Measurements from ENCODE around the gene SNRNP27. TPM values are rescaled to one million over a fixed set of nuclear protein-coding genes. Genes with fewer than 3 reads are reported as not detected.

The SNRNP27 gene
- total and polyA plus RNA-seq, 2 of the 8 experiments (the other 6 are each of a cell fraction or from before 2014, with no cell fraction given) = 11.1 to 40.5 TPM

GRCh38 chr2:69940691-69941090, 46.9 kb downstream of the SNRNP27 start:
- no peak overlapping the region for H3K9ac ChIP-seq (replicated peaks in 1 of 4; ENCODE audit: extremely low read depth in 1 of 4, low read depth in 3 of 4, low read length in 3 of 4)
- H3K4me3 ChIP-seq (ENCODE audit: extremely low read depth in 1 of 4, insufficient read depth in 2 of 4, low read depth in 3 of 4, low read length in 4 of 4) = no peak overlapping the region
- H3K4me2 ChIP-seq (ENCODE audit: insufficient read depth in 1 of 2, low read depth in 2 of 2, low read length in 2 of 2) = no peak overlapping the region
- no peak overlapping the region for H2BK20ac ChIP-seq (ENCODE audit: low read length)
- no peak overlapping the region for H3K56ac ChIP-seq (replicated peaks; ENCODE audit: insufficient read length, low read depth, low read length)
- H4K5ac ChIP-seq (ENCODE audit: insufficient read length, low read depth, low read length) = no peak overlapping the region
- no peak overlapping the region for H2AFZ ChIP-seq (ENCODE audit: low read length)
- H3K4me1 ChIP-seq (replicated peaks in 1 of 4; ENCODE audit: control insufficient read depth in 3 of 4, insufficient read depth in 4 of 4, low read length in 3 of 4) = peaks cover 0 to 3% (median 1%) of the 10 kb centered on the region in 4 experiments; a peak in 1 of 7 replicates
- no peak overlapping the region for H3K18ac ChIP-seq (ENCODE audit: extremely low read depth, low read length)
- no peak overlapping the region for H2BK15ac ChIP-seq (ENCODE audit: low read length)
- no peaks in the 10 kb centered on the region for H3K79me2 ChIP-seq (ENCODE audit: control insufficient read depth in 1 of 2, insufficient read depth in 2 of 2, low read length in 2 of 2)
- no peak overlapping the region for H2BK12ac ChIP-seq (ENCODE audit: low read depth, low read length)
- no peaks in the 10 kb centered on the region for H3K9me3 ChIP-seq (ENCODE audit: insufficient read depth in 2 of 2, low read depth in 1 of 2, low read length in 1 of 2)
- H3K27ac ChIP-seq (ENCODE audit: low read depth, low read length) = no peak overlapping the region
- no peak for DNase-seq (ENCODE audit: low read depth in 1 of 2, low spot score in 2 of 2)
- no peak overlapping the region for H3K23ac ChIP-seq (ENCODE audit: insufficient read length)
- no peak overlapping the region for H3K14ac ChIP-seq (ENCODE audit: insufficient read length)
- ChIA-PET POLR2A (ENCODE audit: partially characterized antibody) (interaction anchor here (1.4 to 1.6 kb wide), 2 partner anchors 27 to 144 kb away, joined by 5 to 7 read pairs; no protein-coding TSS in a partner anchor), CTCF (ENCODE audit: partially characterized antibody) (interaction anchor here (0.7 to 3.5 kb wide), 3 partner anchors 14 to 200 kb away, joined by 3 to 12 read pairs (median 3); no protein-coding TSS in a partner anchor)
- no peak overlapping the region for H4K8ac ChIP-seq (ENCODE audit: extremely low read depth, insufficient read depth, low read length)
- WGBS, 2 experiments (ENCODE audit: extremely low coverage in 1 of 2, insufficient coverage in 1 of 2, insufficient read length in 1 of 2, insufficient replicate concordance in 2 of 2, low coverage in 1 of 2, low lambda C conversion rate in 2 of 2, missing lambda C conversion rate in 1 of 2) = 94% methylated on average over 8 of the region's 8 CpGs; no CpG with 5 or more reads in 1 of the 2 experiments
- H4K91ac ChIP-seq (replicated peaks; ENCODE audit: insufficient read length, low read length) = no peak overlapping the region
- peaks cover 0 to 4% (median 0%) of the 10 kb centered on the region in 4 experiments; a peak in 1 of 8 replicates for H3K36me3 ChIP-seq (ENCODE audit: control insufficient read depth in 2 of 4, insufficient read depth in 4 of 4, low read length in 3 of 4)
- H3K27me3 ChIP-seq (replicated peaks in 1 of 4; ENCODE audit: control insufficient read depth in 3 of 4, extremely low read depth in 1 of 4, insufficient read depth in 3 of 4, low read length in 3 of 4) = no peaks in the 10 kb centered on the region; a peak in 1 of 7 replicates
- no peak overlapping the region for H2BK5ac ChIP-seq (ENCODE audit: low read depth, low read length)
- H2AK5ac ChIP-seq (ENCODE audit: low read depth, low read length) = no peak overlapping the region
- H3K4ac ChIP-seq (replicated peaks; ENCODE audit: insufficient read length, low read depth, low read length) = no peak overlapping the region
- no peak for FAIRE-seq
- no peaks in the 10 kb centered on the region for H3K23me2 ChIP-seq (ENCODE audit: low read depth, low read length)
- no peak overlapping the region for H2BK120ac ChIP-seq (replicated peaks; ENCODE audit: low read depth, low read length)
- no peaks in the 10 kb centered on the region for H3K79me1 ChIP-seq (ENCODE audit: low read depth, low read length)
- H4K20me1 ChIP-seq (replicated peaks in 1 of 2; ENCODE audit: control insufficient read depth in 1 of 2, insufficient read depth in 2 of 2, low read length in 2 of 2) = no peaks in the 10 kb centered on the region
- TF ChIP-seq KDM1A (IDR thresholded peaks at IDR 0.05; ENCODE audit: borderline replicate concordance, low read length) = no peak
- TF ChIP-seq JUN (IDR thresholded peaks at IDR 0.05; ENCODE audit: low read depth, low read length) = no peak
- no peak for TF ChIP-seq CTCF (IDR thresholded peaks at IDR 0.05; ENCODE audit: control extremely low read depth in 1 of 3, insufficient read depth in 1 of 3, low read depth in 1 of 3, low read length in 3 of 3)
- TF ChIP-seq MAX (IDR thresholded peaks at IDR 0.05) = no peak
- TF ChIP-seq BCL11A (IDR thresholded peaks at IDR 0.05; ENCODE audit: low read depth in 2 of 2, low read length in 2 of 2) = no peak
- no peak for TF ChIP-seq KDM5A (IDR thresholded peaks at IDR 0.05; ENCODE audit: low read length)
- TF ChIP-seq POLR2A (IDR thresholded peaks at IDR 0.05; ENCODE audit: control extremely low read depth in 1 of 2, low read depth in 2 of 2, low read length in 2 of 2) = no peak
- no peak for TF ChIP-seq POU5F1 (IDR thresholded peaks at IDR 0.05; ENCODE audit: low read depth, low read length)
- TF ChIP-seq JUND (IDR thresholded peaks at IDR 0.05; ENCODE audit: low read length) = no peak
- TF ChIP-seq GTF2F1 (IDR thresholded peaks at IDR 0.05; ENCODE audit: borderline replicate concordance, low read depth, low read length) = no peak
- TF ChIP-seq CHD2 (IDR thresholded peaks at IDR 0.05; ENCODE audit: low read length) = no peak
- no peak for TF ChIP-seq RNF2 (IDR thresholded peaks at IDR 0.05; ENCODE audit: borderline replicate concordance, low read depth, low read length, missing control alignments, poor library complexity, severe bottlenecking)

Measured in H1 (cell line).